ENCODE results near the gene CELA1.
"Not testable (repeated sequence)": the region's sequence is repeated elsewhere in the genome, so short reads cannot be mapped to it uniquely, and the experiment has no call there.

Gene CELA1

GRCh38 chr12:51307655-51308593 is 38.6 kb downstream of the CELA1 start:
- no peak for DNase-seq

DNA sequence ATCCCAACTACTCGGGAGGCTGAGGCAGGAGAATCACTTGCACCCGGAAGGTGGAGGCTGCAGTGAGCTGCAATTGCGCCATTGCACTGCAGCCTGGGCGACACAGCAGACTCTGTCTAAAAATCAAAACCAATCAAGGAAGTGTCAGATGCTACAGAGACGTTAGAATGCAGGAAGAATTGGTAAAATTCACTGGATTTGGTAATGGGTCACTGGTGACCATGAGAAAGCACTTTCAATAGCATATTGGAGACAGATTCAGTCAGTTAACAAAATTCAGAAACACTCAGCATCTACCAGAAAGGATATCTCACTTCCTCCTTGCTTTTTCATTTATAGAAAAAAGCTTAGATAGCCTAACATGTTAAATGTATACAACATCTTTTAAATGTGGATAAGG is 40.0 kb downstream of the CELA1 start:
- no peak for DNase-seq

- DNase-seq, result not testable (repeated sequence)
Observed at GRCh38 chr12:51300768-51301167, 45.7 kb downstream of the CELA1 start.

- DNase-seq, result no peak
Observed at GRCh38 chr12:51295651-51296050, 50.8 kb downstream of the CELA1 start.

GRCh38 chr12:51294097-51294496 is 52.4 kb downstream of the CELA1 start:
- DNase-seq, result not testable (repeated sequence)

DNA sequence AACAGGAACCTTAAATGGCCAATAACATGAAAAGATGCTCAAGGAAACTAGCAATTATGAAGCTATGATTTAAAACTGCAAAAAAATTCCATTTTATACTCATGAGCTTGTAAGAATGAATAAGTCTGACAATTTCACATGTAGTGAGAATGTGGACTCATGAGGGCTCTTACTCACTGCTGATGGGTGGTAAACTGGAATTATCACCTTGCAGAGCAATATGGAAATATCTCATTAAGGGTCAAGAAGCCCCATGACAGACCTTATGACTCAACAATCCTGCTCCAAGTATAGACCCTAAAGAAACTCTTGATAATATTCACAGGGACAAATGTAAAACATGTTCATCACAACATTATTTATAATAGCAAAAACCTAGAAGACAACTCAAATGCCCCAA is 52.8 kb downstream of the CELA1 start:
- no peak for DNase-seq

DNA sequence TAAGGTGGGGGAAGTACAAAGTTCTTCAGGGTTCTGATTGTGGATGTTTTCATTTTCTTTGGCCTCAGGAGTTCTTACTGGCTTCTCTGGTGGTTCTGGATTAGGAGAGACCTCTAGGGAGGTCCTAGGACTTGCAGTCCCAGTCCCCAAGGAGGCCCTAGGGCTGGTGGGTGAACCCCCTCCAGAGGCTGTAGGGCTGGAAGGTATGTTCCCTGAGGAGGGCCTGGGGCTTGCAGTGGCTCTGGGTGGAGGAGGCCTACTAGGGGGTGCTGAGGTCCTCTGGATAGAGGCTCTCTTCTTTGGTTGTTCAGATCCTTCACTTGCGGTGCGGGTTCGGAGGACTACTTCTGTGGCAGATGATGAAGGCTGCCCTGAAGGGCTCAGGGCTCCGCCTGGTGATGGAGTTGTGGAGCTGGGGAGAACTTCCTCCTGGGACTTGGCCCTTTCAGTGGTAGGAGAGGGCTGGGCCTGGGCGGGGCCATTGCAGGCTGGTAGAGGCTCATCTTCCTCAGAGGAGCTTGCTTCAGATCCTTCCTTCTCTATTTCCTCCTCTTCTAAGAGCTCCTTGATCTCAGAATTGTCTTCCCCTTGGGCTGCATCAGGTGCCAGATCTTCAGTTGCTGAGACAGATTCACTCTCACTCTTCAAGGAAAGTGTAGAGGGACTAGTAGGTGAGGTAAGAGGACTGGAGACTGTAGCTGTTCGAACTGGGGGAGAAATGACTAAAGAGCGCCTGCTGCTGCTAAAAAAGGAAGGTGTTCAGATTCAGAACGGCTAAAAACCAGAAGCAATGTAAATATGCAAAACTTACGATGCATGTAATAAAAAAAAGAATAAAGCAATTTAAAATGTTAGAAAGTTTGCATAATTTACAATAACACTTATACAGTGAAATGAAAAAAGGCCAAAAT is 54.6 kb downstream of the CELA1 start:
- DNase-seq, result not testable (repeated sequence)

DNA sequence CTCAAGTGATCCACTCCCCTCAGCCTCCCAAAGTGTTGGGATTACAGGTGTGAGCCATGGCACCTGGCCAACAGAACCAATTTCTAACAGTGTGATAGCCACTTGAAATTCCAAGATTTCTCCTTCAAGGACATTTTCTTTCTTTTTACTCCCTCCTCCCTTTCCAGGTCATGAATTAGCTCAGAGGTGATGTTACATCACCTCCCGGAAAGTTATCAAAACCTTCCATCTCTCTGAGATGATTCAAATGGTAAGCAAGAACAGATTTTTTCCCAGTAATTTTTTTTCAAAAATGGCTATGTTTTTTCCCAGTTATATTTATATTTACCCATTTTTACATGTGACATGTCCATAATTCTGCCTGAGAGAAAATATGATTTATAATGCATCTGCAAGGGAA is 60.6 kb downstream of the CELA1 start:
- DNase-seq, result no peak

DNA sequence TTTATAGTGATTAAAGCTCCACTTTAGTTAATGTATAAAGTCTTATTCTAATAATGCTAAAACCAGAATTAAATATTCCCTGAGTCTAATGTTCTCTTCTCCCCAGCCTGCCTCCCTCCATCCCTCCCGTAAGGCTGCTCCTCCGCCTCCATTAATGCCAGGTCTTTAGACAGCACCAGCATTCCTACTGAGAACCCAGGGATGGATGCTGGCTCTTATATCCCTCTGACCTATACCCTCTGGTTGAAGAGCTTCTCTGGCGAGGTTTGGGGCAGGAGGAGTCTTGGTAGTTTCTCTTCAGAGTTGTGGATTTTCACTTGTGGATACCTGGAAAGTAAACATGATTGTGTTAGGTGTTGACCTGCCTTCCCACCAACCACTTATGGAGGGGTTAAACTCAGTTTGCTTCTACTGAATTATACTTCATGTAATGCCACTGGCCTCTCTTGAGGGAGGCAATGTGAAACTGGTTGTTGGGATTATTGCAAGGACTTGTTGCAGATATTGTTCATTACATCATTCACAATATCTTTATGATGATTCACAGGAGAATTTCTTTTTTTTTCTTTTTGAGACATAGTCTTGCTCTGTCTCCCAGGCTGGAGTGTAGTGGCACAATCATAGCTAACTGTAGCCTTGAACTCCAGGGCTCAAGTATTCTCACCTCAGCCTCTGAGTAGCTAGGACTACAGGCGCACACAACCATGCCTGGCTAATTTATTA is 65.1 kb downstream of the CELA1 start:
- no peak for DNase-seq
